Measurements from ENCODE around the gene ROBO2.

ROBO2 gene

DNA sequence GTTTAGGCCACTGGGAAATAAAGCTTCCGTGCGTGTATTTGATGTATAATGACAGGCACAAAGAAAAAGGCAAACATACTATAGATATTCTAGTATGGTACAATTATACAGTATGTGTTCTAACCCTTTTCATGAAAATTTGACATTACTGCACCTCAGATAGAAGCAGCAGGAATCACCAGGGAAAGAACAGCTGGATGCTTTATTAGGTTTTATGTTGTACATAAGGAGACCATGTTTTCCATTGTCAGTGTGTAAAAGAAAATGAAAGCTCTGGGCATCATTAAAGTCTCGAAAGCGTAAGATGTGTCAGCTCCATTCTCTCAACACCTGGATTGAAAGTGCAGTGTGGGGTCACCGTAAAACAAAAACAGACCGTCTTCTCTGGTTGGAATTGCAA lies 302.1 kb downstream of the ROBO2 start:
- ChIA-PET POLR2A (no interaction called here), CTCF (no interaction called here)
- no peak overlapping the region for H3K4me3 ChIP-seq (ENCODE audit: low read depth, low read length)
- H3K4me1 ChIP-seq (ENCODE audit: control insufficient read depth, insufficient read depth, low read length): no peaks in the 10 kb centered on the region
- H3K27ac ChIP-seq (ENCODE audit: extremely low read depth, low read depth, low read length): no peak overlapping the region
- TF ChIP-seq ZNF132 (tag by site-specific recombination; IDR thresholded peaks at IDR 0.05; ENCODE audit: borderline replicate concordance) (no peak), ZBTB1 (tag by site-specific recombination; IDR thresholded peaks at IDR 0.05) (no peak)
- no peaks in the 10 kb centered on the region for H3K9me3 ChIP-seq (ENCODE audit: control insufficient read depth, insufficient read depth, low read depth, low read length)
- H3K36me3 ChIP-seq (ENCODE audit: control insufficient read depth in 2 of 2, insufficient read depth in 1 of 2, low read length in 2 of 2): no peaks in the 10 kb centered on the region

GRCh38 chr3:77342688-77343087 lies 302.8 kb downstream of the ROBO2 start:
- Histone ChIP-seq H3K4me3 (ENCODE audit: low read depth, low read length) (no peak overlapping the region), H3K9me3 (ENCODE audit: control insufficient read depth, insufficient read depth, low read depth, low read length) (no peaks in the 10 kb centered on the region), H3K27ac (ENCODE audit: extremely low read depth, low read depth, low read length) (no peak overlapping the region), H3K36me3 (ENCODE audit: control insufficient read depth in 2 of 2, insufficient read depth in 1 of 2, low read length in 2 of 2) (no peaks in the 10 kb centered on the region), H3K4me1 (ENCODE audit: control insufficient read depth, insufficient read depth, low read length) (no peaks in the 10 kb centered on the region)
- ChIA-PET POLR2A (no interaction called here), CTCF (no interaction called here)
- TF ChIP-seq, protein P1, sequence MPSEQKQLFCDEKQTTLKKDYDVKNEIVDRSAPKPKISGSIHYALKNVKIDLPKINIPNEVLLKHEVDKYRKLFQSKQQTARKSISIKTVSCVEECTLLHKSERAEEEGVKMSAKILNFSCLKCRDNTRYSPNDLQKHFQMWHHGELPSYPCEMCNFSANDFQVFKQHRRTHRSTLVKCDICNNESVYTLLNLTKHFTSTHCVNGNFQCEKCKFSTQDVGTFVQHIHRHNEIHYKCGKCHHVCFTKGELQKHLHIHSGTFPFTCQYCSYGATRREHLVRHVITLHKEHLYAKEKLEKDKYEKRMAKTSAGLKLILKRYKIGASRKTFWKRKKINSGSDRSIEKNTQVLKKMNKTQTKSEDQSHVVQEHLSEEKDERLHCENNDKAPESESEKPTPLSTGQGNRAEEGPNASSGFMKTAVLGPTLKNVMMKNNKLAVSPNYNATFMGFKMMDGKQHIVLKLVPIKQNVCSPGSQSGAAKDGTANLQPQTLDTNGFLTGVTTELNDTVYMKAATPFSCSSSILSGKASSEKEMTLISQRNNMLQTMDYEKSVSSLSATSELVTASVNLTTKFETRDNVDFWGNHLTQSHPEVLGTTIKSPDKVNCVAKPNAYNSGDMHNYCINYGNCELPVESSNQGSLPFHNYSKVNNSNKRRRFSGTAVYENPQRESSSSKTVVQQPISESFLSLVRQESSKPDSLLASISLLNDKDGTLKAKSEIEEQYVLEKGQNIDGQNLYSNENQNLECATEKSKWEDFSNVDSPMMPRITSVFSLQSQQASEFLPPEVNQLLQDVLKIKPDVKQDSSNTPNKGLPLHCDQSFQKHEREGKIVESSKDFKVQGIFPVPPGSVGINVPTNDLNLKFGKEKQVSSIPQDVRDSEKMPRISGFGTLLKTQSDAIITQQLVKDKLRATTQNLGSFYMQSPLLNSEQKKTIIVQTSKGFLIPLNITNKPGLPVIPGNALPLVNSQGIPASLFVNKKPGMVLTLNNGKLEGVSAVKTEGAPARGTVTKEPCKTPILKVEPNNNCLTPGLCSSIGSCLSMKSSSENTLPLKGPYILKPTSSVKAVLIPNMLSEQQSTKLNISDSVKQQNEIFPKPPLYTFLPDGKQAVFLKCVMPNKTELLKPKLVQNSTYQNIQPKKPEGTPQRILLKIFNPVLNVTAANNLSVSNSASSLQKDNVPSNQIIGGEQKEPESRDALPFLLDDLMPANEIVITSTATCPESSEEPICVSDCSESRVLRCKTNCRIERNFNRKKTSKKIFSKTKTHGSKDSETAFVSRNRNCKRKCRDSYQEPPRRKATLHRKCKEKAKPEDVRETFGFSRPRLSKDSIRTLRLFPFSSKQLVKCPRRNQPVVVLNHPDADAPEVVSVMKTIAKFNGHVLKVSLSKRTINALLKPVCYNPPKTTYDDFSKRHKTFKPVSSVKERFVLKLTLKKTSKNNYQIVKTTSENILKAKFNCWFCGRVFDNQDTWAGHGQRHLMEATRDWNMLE (tag by site-specific recombination; conservative IDR thresholded peaks at IDR 0.05; ENCODE audit: low read depth): no peak
- no peak for TF ChIP-seq ZNF214 (tag by site-specific recombination; IDR thresholded peaks at IDR 0.05; ENCODE audit: borderline replicate concordance)
- TF ChIP-seq ZNF433 (tag by site-specific recombination; IDR thresholded peaks at IDR 0.05; ENCODE audit: low read depth): no peak
- no peak for TF ChIP-seq ZNF530 (tag by site-specific recombination; IDR thresholded peaks at IDR 0.05; ENCODE audit: low read depth)
- TF ChIP-seq, protein P2, sequence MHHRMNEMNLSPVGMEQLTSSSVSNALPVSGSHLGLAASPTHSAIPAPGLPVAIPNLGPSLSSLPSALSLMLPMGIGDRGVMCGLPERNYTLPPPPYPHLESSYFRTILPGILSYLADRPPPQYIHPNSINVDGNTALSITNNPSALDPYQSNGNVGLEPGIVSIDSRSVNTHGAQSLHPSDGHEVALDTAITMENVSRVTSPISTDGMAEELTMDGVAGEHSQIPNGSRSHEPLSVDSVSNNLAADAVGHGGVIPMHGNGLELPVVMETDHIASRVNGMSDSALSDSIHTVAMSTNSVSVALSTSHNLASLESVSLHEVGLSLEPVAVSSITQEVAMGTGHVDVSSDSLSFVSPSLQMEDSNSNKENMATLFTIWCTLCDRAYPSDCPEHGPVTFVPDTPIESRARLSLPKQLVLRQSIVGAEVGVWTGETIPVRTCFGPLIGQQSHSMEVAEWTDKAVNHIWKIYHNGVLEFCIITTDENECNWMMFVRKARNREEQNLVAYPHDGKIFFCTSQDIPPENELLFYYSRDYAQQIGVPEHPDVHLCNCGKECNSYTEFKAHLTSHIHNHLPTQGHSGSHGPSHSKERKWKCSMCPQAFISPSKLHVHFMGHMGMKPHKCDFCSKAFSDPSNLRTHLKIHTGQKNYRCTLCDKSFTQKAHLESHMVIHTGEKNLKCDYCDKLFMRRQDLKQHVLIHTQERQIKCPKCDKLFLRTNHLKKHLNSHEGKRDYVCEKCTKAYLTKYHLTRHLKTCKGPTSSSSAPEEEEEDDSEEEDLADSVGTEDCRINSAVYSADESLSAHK (tag by site-specific recombination; IDR thresholded peaks at IDR 0.05): no peak
- TF ChIP-seq ZNF571 (tag by site-specific recombination; IDR thresholded peaks at IDR 0.05): no peak

DNA sequence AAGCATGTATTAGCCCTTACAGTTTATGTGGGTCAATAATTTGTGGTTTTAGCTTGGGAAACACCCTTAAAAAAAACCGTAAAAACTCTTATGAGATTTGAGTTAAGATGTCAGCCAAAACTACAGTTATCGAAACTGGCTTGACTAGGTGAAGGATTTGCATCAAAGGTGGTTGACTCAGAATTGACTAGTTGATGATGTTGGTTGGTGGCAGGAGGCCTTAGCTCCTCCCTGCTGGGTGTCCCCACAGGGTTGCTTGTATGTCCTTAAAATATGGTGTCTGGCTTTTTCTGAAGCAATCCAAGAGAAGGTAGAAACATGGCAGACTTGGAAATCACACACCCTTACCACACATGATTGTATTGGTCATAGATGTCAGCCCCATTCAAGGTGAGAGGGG lies 305.1 kb downstream of the ROBO2 start:
- no peaks in the 10 kb centered on the region for H3K9me3 ChIP-seq (ENCODE audit: control insufficient read depth, insufficient read depth, low read depth, low read length)
- no peak overlapping the region for H3K27ac ChIP-seq (ENCODE audit: extremely low read depth, low read depth, low read length)
- H3K36me3 ChIP-seq (ENCODE audit: control insufficient read depth in 2 of 2, insufficient read depth in 1 of 2, low read length in 2 of 2): no peaks in the 10 kb centered on the region
- H3K4me1 ChIP-seq (ENCODE audit: control insufficient read depth, insufficient read depth, low read length): no peaks in the 10 kb centered on the region
- TF ChIP-seq ZNF311 (tag by site-specific recombination; IDR thresholded peaks at IDR 0.05; ENCODE audit: borderline replicate concordance): no peak
- no peak for TF ChIP-seq ZNF843 (tag by site-specific recombination; IDR thresholded peaks at IDR 0.05)
- no peak for TF ChIP-seq ZNF510 (tag by site-specific recombination; IDR thresholded peaks at IDR 0.05; ENCODE audit: insufficient replicate concordance)
- no peak for TF ChIP-seq ZNF362 (tag by site-specific recombination; IDR thresholded peaks at IDR 0.05)
- no peak for TF ChIP-seq ZNF148 (tag by site-specific recombination; IDR thresholded peaks at IDR 0.05; ENCODE audit: borderline replicate concordance)
- TF ChIP-seq SETDB1 (IDR thresholded peaks at IDR 0.05; ENCODE audit: insufficient read length, low read length): no peak
- TF ChIP-seq ZNF335 (tag by site-specific recombination; conservative IDR thresholded peaks at IDR 0.05): no peak
- no peak for TF ChIP-seq ZNF747 (tag by site-specific recombination; IDR thresholded peaks at IDR 0.05)
- no peak for TF ChIP-seq ZNF513 (tag by site-specific recombination; IDR thresholded peaks at IDR 0.05)
- TF ChIP-seq ZNF792 (tag by site-specific recombination; IDR thresholded peaks at IDR 0.05): no peak
- no peak for TF ChIP-seq MEIS1 (CRISPR knock-in tag; IDR thresholded peaks at IDR 0.05; ENCODE audit: borderline replicate concordance)
- TF ChIP-seq ZNF768 (tag by site-specific recombination; IDR thresholded peaks at IDR 0.05): no peak
- CTCF ChIA-PET: no interaction called here
- no peak overlapping the region for H3K4me3 ChIP-seq (ENCODE audit: low read depth, low read length)
- POLR2A ChIA-PET: no interaction called here

Data from HEK293 (cell line).